HepG2 (cell line): Measurements from ENCODE around the gene GMPPA. TPM values are rescaled to one million over a fixed set of nuclear protein-coding genes. Genes with fewer than 3 reads are reported as not detected.

Experiments
- ATAC-seq: fragments of 200-7000 bp; cut with Tn5 transposase; 3 replicates; pipeline ENCODE4 v1.9.1; 2020; ENCODE audit warnings: mild to moderate bottlenecking, moderate library complexity
- BruUV-seq: library from RNA; stranded (reverse); fragments of 400-500 nt; replicated peaks from 2 replicates; lab custom pipeline; 2021; lab: Mats Ljungman, UMichigan
- CTCF ChIA-PET: fragments of 300-600 bp; formaldehyde crosslinking; extraction: SDS; loops from one replicate; lab custom pipeline; 2021; ENCODE audit warnings: low total read pairs, inconsistent platforms, low intra/inter-chr PET ratio; lab: Yijun Ruan, JAX
- POLR2A ChIA-PET: fragments of 350-600 bp; sonication (Branson Sonifier 250); formaldehyde crosslinking; loops from one replicate; lab custom pipeline; 2020; ENCODE audit warnings: antibody characterized with exemption, inconsistent platforms; lab: Yijun Ruan, JAX
- DNase-seq: peaks from one replicate; pipeline ENCODE4 v3.0.0-alpha.2; 2015; ENCODE audit warnings: low spot score
- FAIRE-seq: peaks from 3 replicates; lab custom pipeline; 2011; peaks lifted over from hg19 to GRCh38; lab: Jason Lieb, UNC
- H2AFZ ChIP-seq: one replicate; pipeline ENCODE4 v1.6.1; 2011; ENCODE audit warnings: low read length, inconsistent platforms
- H3K27ac ChIP-seq: fragments of 300-600 bp; 3 replicates; pipeline ENCODE4 v1.8.0; 2011; ENCODE audit warnings: mixed run types, mild to moderate bottlenecking, mixed read lengths, low read length, inconsistent platforms; ENCODE audit not compliant: insufficient read depth; ENCODE audit errors: extremely low read length
- H3K27me3 ChIP-seq, 2 experiments: fragments of 200-600 bp in 1 of 2; 2 replicates in 1 of 2; 3 replicates in 1 of 2; pipeline versions ENCODE4 v1.6.0 to v1.8.0; 2011; ENCODE audit warnings: low read length in 2 of 2, mild to moderate bottlenecking in 2 of 2, moderate library complexity in 2 of 2, inconsistent platforms in 1 of 2; ENCODE audit not compliant: insufficient read depth in 2 of 2, control insufficient read depth in 1 of 2
- H3K36me3 ChIP-seq, 2 experiments: fragments of 200-600 bp in 1 of 2; replicated peaks in 1 of 2; 2 replicates in 1 of 2; 3 replicates in 1 of 2; pipeline versions ENCODE4 v1.5.1 to v1.8.0; 2011; ENCODE audit warnings: low read length in 2 of 2, inconsistent platforms in 1 of 2; ENCODE audit not compliant: insufficient read depth in 2 of 2, control insufficient read depth in 1 of 2
- H3K4me1 ChIP-seq: 2 replicates; pipeline ENCODE4 v1.5.1; 2012; ENCODE audit warnings: low read length, inconsistent platforms; ENCODE audit not compliant: insufficient read depth
- H3K4me2 ChIP-seq: 2 replicates; pipeline ENCODE4 v1.6.0; 2011; ENCODE audit warnings: low read depth, low read length, inconsistent platforms
- H3K4me3 ChIP-seq, 3 experiments: fragments of 200-600 bp in 1 of 3; sonication (generic), shearing (Covaris generic) in 1 of 3; replicated peaks in 1 of 3; 2 replicates each; pipeline ENCODE4 v1.5.1; 2011 to 2016; ENCODE audit warnings: low read length in 3 of 3, inconsistent platforms in 2 of 3, low read depth in 2 of 3, mild to moderate bottlenecking in 2 of 3, control low read depth in 1 of 3, mixed read lengths in 1 of 3; ENCODE audit not compliant: insufficient read depth in 1 of 3
- H3K79me2 ChIP-seq: one replicate; pipeline ENCODE4 v1.6.1; 2011; ENCODE audit warnings: low read length, inconsistent platforms; ENCODE audit not compliant: insufficient read depth
- H3K9ac ChIP-seq: 2 replicates; pipeline ENCODE4 v1.6.0; 2011; ENCODE audit warnings: mild to moderate bottlenecking, low read depth, low read length, inconsistent platforms; ENCODE audit not compliant: insufficient read depth
- H3K9me3 ChIP-seq: 2 replicates; pipeline ENCODE4 v1.5.1; 2012; ENCODE audit warnings: mild to moderate bottlenecking, low read length
- H4K20me1 ChIP-seq: 2 replicates; pipeline ENCODE4 v1.6.0; 2011; ENCODE audit warnings: inconsistent platforms, mild to moderate bottlenecking, low read length, moderate library complexity; ENCODE audit not compliant: insufficient read depth
- ATF4 ChIP-seq, 2 experiments: fragments of 450-650 bp in 1 of 2; sonication (generic) in 1 of 2; formaldehyde crosslinking; IDR thresholded peaks; 2 replicates each; pipeline versions ENCODE4 v1.5.0 to v1.8.0; 2020 to 2022; ENCODE audit warnings: mild to moderate bottlenecking in 1 of 2, missing genetic modification reagents in 1 of 2
- ETV5 ChIP-seq: IDR thresholded peaks from 2 replicates; pipeline ENCODE4 v1.6.1; 2018; ENCODE audit warnings: missing biosample characterization, missing genetic modification reagents, inconsistent platforms, borderline replicate concordance
- GRHL1 ChIP-seq: sonication (generic); formaldehyde crosslinking; conservative IDR thresholded peaks from 2 replicates; pipeline ENCODE4 v1.8.0; 2022; ENCODE audit warnings: missing genetic modification reagents
- HDAC1 ChIP-seq: sonication (generic); formaldehyde crosslinking; IDR thresholded peaks from 2 replicates; pipeline ENCODE4 v1.5.1; 2020; ENCODE audit warnings: mild to moderate bottlenecking, missing genetic modification reagents
- LBX2 ChIP-seq: sonication (generic); formaldehyde crosslinking; IDR thresholded peaks from 2 replicates; pipeline ENCODE4 v1.5.0; 2020; ENCODE audit warnings: missing genetic modification reagents, mild to moderate bottlenecking, borderline replicate concordance
- MLLT10 ChIP-seq: sonication (generic); formaldehyde crosslinking; IDR thresholded peaks from 2 replicates; pipeline ENCODE4 v1.4.0; 2020; ENCODE audit warnings: missing genetic modification reagents
- NFRKB ChIP-seq: fragments of 450-650 bp; IDR thresholded peaks from 2 replicates; pipeline ENCODE4 v1.6.1; 2017
- SAFB2 ChIP-seq: sonication (generic); formaldehyde crosslinking; IDR thresholded peaks from 2 replicates; pipeline ENCODE4 v1.5.1; 2020; ENCODE audit warnings: missing genetic modification reagents, low read depth, mild to moderate bottlenecking, borderline replicate concordance
- SMYD3 ChIP-seq: sonication (generic); formaldehyde crosslinking; IDR thresholded peaks from 2 replicates; pipeline ENCODE4 v1.8.1; 2023; ENCODE audit warnings: mild to moderate bottlenecking, missing genetic modification reagents
- SOX5 ChIP-seq: IDR thresholded peaks from 2 replicates; pipeline ENCODE4 v1.6.1; 2016; ENCODE audit warnings: borderline replicate concordance
- THYN1 ChIP-seq: sonication (generic); formaldehyde crosslinking; IDR thresholded peaks from 2 replicates; pipeline ENCODE4 v1.8.1; 2023; ENCODE audit warnings: low read depth, mild to moderate bottlenecking, moderate library complexity, missing genetic modification reagents, borderline replicate concordance
- ZBTB3 ChIP-seq: sonication (generic); formaldehyde crosslinking; IDR thresholded peaks from 2 replicates; pipeline ENCODE4 v1.4.0; 2020; ENCODE audit warnings: low read depth, mild to moderate bottlenecking, moderate library complexity, missing genetic modification reagents, borderline replicate concordance
- ZNF225 ChIP-seq: sonication (generic); formaldehyde crosslinking; IDR thresholded peaks from 2 replicates; pipeline ENCODE4 v1.4.0; 2020; ENCODE audit warnings: mild to moderate bottlenecking, missing genetic modification reagents
- ZNF609 ChIP-seq: sonication (generic); formaldehyde crosslinking; IDR thresholded peaks from 2 replicates; pipeline ENCODE4 v1.4.0; 2020; ENCODE audit warnings: mild to moderate bottlenecking, missing genetic modification reagents, borderline replicate concordance
- ZNF740 ChIP-seq: sonication (generic); formaldehyde crosslinking; IDR thresholded peaks from 2 replicates; pipeline ENCODE4 v1.4.0; 2020; ENCODE audit warnings: missing genetic modification reagents
- ZNF777 ChIP-seq: sonication (generic); formaldehyde crosslinking; IDR thresholded peaks from 2 replicates; pipeline ENCODE4 v1.4.0; 2020; ENCODE audit warnings: missing genetic modification reagents
- ZNF792 ChIP-seq: IDR thresholded peaks from 2 replicates; pipeline ENCODE4 v1.6.1; 2016
- ZNF839 ChIP-seq: sonication (generic); formaldehyde crosslinking; IDR thresholded peaks from 2 replicates; pipeline ENCODE4 v1.4.0; 2020; ENCODE audit warnings: missing genetic modification reagents, mild to moderate bottlenecking, borderline replicate concordance
- WGBS: methylation state at CpG from one replicate; pipeline ENCODE4 v1.1.6; 2017; ENCODE audit warnings: low lambda C conversion rate; 5-methylcytosine and 5-hydroxymethylcytosine counted together
- in situ Hi-C: cut with HindIII; loops from 2 replicates; pipeline ENCODE4 v1.10.0; 2017; ENCODE audit warnings: low pct_unique_long_range_greater_than_20kb; ENCODE audit not compliant: extremely low pct_ligation_motif_present
- intact Hi-C: fragments of 100-400 bp; cut with micrococcal nuclease; formaldehyde crosslinking; loops from one replicate; pipeline ENCODE4 v1.10.0; 2022; ENCODE audit not compliant: unreplicated experiment
- polyA plus RNA-seq, 8 experiments: library from polyadenylated mRNA; depleted of rRNA in 3 of 8; stranded (reverse) in 7 of 8; unstranded in 1 of 8; fragments of >200 nt; fragmentation: Illumina TruSeq in 4 of 8; extraction: Trizol in 4 of 8; gene quantifications; 2 replicates each; pipeline versions ENCODE4 v1.2.1 to v1.2.3, GENCODE V29; 2011 to 2016; ENCODE audit warnings: low read depth in 4 of 8, missing spikeins in 1 of 8, mixed read lengths in 1 of 8; ENCODE audit not compliant: insufficient read depth in 1 of 8
- total RNA-seq, 5 experiments: library from RNA; depleted of rRNA; stranded (reverse); fragments of >200 nt; fragmentation: Illumina TruSeq; extraction: Trizol; gene quantifications; 2 replicates each; pipeline ENCODE4 v1.2.3, GENCODE V29; 2016; ENCODE audit warnings: low read depth in 1 of 5

The GMPPA gene
- total and polyA plus RNA-seq, 2 of the 13 experiments (the other 11 are each of a cell fraction or from before 2014, with no cell fraction given), result 81.1 to 106 TPM

- H3K4me3 ChIP-seq, result no peak overlapping the region
- FAIRE-seq (no peak), DNase-seq (no peak), ATAC-seq (no peak)
- no peak overlapping the region for H3K27ac ChIP-seq
- intact Hi-C loops (no loop called here), in situ Hi-C loops (no loop called here)
- no peaks in the 10 kb centered on the region for H4K20me1 ChIP-seq
- no TSS peak for BruUV-seq
- peaks cover 58 to 98% of the 10 kb centered on the region in 2 experiments for H3K27me3 ChIP-seq
- no peak overlapping the region for H3K9ac ChIP-seq
- CTCF ChIA-PET, result no interaction called here
- H2AFZ ChIP-seq, result no peak overlapping the region
- WGBS, result 53% methylated on average over 10 of the region's 12 CpGs
- H3K79me2 ChIP-seq, result no peaks in the 10 kb centered on the region
- no peaks in the 10 kb centered on the region for H3K9me3 ChIP-seq
- POLR2A ChIA-PET, result interaction anchor here (3.0 kb wide), 1 partner anchor 13 kb away, joined by 12 read pairs; the partner anchor contains the start of gene GMPPA
- H3K4me1 ChIP-seq, result peaks cover 13% of the 10 kb centered on the region
- no peaks in the 10 kb centered on the region for H3K36me3 ChIP-seq
- no peak overlapping the region for H3K4me2 ChIP-seq
- TF ChIP-seq ZNF792 (CRISPR knock-in tag) (no peak), ZBTB3 (CRISPR knock-in tag) (no peak), GRHL1 (CRISPR knock-in tag) (no peak), SMYD3 (CRISPR knock-in tag) (no peak), ZNF609 (CRISPR knock-in tag) (no peak), ETV5 (CRISPR knock-in tag) (no peak), ZNF740 (CRISPR knock-in tag) (no peak), NFRKB (no peak), HDAC1 (CRISPR knock-in tag) (no peak), MLLT10 (CRISPR knock-in tag) (no peak), SOX5 (CRISPR knock-in tag) (no peak), ZNF225 (no peak), ATF4 (CRISPR knock-in tag; IDR thresholded peaks at IDR 0.05) (no peak), THYN1 (CRISPR knock-in tag) (no peak), LBX2 (no peak), SAFB2 (CRISPR knock-in tag) (no peak), ZNF777 (no peak), ZNF839 (CRISPR knock-in tag) (no peak)
Observed at GRCh38 chr2:219485201-219485580, 13.5 kb upstream of the GMPPA start.
